Loucy (cell line): ENCODE measurements around the gene VSIG2.

Experiments used
- H2AFZ ChIP-seq: fragments of 200-600 bp; sonication (generic); 2 replicates; pipeline ENCODE4 v1.6.0; 2016; ENCODE audit warnings: antibody characterized with exemption, mild to moderate bottlenecking, low read length, moderate library complexity
- H3F3A ChIP-seq: fragments of 200-600 bp; 2 replicates; pipeline ENCODE4 v1.6.0; 2016; ENCODE audit warnings: antibody characterized with exemption, low read depth, mild to moderate bottlenecking
- H3K27me3 ChIP-seq: fragments of 200-600 bp; sonication (generic); 2 replicates; pipeline ENCODE4 v1.6.1; 2014; ENCODE audit warnings: low read length, mild to moderate bottlenecking; ENCODE audit not compliant: insufficient read depth, poor library complexity, severe bottlenecking
- H3K36me3 ChIP-seq: fragments of 200-600 bp; sonication (generic); 2 replicates; pipeline ENCODE4 v1.6.1; 2016; ENCODE audit warnings: low read length; ENCODE audit not compliant: insufficient read depth
- H3K4me1 ChIP-seq: fragments of 200-600 bp; sonication (generic); 2 replicates; pipeline ENCODE4 v1.5.1; 2014; ENCODE audit warnings: low read length, mild to moderate bottlenecking; ENCODE audit not compliant: insufficient read depth, poor library complexity, severe bottlenecking
- H3K4me2 ChIP-seq: fragments of 200-600 bp; sonication (generic); 2 replicates; pipeline ENCODE4 v1.6.0; 2014; ENCODE audit warnings: antibody characterized with exemption, low read length, low read depth, mild to moderate bottlenecking; ENCODE audit not compliant: poor library complexity, severe bottlenecking
- H3K4me3 ChIP-seq: fragments of 200-600 bp; sonication (generic); 2 replicates; pipeline ENCODE4 v1.5.1; 2014; ENCODE audit warnings: low read length, mild to moderate bottlenecking, mixed read lengths; ENCODE audit not compliant: poor library complexity, severe bottlenecking
- H3K79me2 ChIP-seq: fragments of 200-600 bp; sonication (generic); 2 replicates; pipeline ENCODE4 v1.6.1; 2014; ENCODE audit warnings: low read length; ENCODE audit not compliant: insufficient read depth
- H3K9ac ChIP-seq: fragments of 200-600 bp; sonication (generic); 2 replicates; pipeline ENCODE4 v1.6.0; 2014; ENCODE audit warnings: mild to moderate bottlenecking, low read depth, low read length, moderate library complexity; ENCODE audit not compliant: poor library complexity, severe bottlenecking
- H3K9me2 ChIP-seq: fragments of 200-600 bp; sonication (generic); replicated peaks from 2 replicates; pipeline ENCODE4 v1.6.1; 2016; ENCODE audit warnings: low read depth, low read length, mixed read lengths
- H3K9me3 ChIP-seq: fragments of 200-600 bp; sonication (generic); 2 replicates; pipeline ENCODE4 v1.6.1; 2014; ENCODE audit warnings: mild to moderate bottlenecking, antibody characterized with exemption, low read length, low read depth; ENCODE audit not compliant: insufficient read depth
- H4K20me1 ChIP-seq: fragments of 200-600 bp; sonication (generic); 2 replicates; pipeline ENCODE4 v1.6.0; 2014; ENCODE audit warnings: antibody characterized with exemption, low read length, mild to moderate bottlenecking; ENCODE audit not compliant: insufficient read depth, poor library complexity, severe bottlenecking
- CTCF ChIP-seq: fragments of 200-600 bp; sonication (generic); conservative IDR thresholded peaks from 2 replicates; pipeline ENCODE4 v1.5.1; 2014; ENCODE audit warnings: mild to moderate bottlenecking, antibody characterized with exemption, low read length
- EZH2phosphoT487 ChIP-seq: fragments of 200-600 bp; IDR thresholded peaks from 2 replicates; pipeline ENCODE4 v1.6.1; 2018; ENCODE audit warnings: antibody characterized with exemption, mild to moderate bottlenecking, moderate library complexity, borderline replicate concordance

Gene VSIG2

GRCh38 chr11:124699547-124699946 is 52.5 kb downstream of the VSIG2 start:
- H3F3A ChIP-seq = no peaks in the 10 kb centered on the region
- H3K4me1 ChIP-seq = no peaks in the 10 kb centered on the region
- no peak overlapping the region for H3K9ac ChIP-seq
- no peak overlapping the region for H3K4me2 ChIP-seq
- 0 out of 2 replicates have a peak, but pooled peaks cover 2% of the 10 kb centered on the region for H3K9me3 ChIP-seq
- H2AFZ ChIP-seq = no peak overlapping the region
- TF ChIP-seq EZH2phosphoT487 (no peak), CTCF (no peak)
- H3K36me3 ChIP-seq = no peaks in the 10 kb centered on the region
- no peaks in the 10 kb centered on the region for H3K9me2 ChIP-seq
- H3K79me2 ChIP-seq = no peaks in the 10 kb centered on the region
- no peak overlapping the region for H3K4me3 ChIP-seq
- no peaks in the 10 kb centered on the region for H4K20me1 ChIP-seq
- H3K27me3 ChIP-seq = no peaks in the 10 kb centered on the region
